ENCODE measurements around the gene DNAH6.
A peak's percentile ranks its signal among the peaks of the same experiment; 100 is the strongest.
"Not testable (repeated sequence)": the region's sequence is repeated elsewhere in the genome, so short reads cannot be mapped to it uniquely, and the experiment has no call there.

The DNAH6 gene, protein sequence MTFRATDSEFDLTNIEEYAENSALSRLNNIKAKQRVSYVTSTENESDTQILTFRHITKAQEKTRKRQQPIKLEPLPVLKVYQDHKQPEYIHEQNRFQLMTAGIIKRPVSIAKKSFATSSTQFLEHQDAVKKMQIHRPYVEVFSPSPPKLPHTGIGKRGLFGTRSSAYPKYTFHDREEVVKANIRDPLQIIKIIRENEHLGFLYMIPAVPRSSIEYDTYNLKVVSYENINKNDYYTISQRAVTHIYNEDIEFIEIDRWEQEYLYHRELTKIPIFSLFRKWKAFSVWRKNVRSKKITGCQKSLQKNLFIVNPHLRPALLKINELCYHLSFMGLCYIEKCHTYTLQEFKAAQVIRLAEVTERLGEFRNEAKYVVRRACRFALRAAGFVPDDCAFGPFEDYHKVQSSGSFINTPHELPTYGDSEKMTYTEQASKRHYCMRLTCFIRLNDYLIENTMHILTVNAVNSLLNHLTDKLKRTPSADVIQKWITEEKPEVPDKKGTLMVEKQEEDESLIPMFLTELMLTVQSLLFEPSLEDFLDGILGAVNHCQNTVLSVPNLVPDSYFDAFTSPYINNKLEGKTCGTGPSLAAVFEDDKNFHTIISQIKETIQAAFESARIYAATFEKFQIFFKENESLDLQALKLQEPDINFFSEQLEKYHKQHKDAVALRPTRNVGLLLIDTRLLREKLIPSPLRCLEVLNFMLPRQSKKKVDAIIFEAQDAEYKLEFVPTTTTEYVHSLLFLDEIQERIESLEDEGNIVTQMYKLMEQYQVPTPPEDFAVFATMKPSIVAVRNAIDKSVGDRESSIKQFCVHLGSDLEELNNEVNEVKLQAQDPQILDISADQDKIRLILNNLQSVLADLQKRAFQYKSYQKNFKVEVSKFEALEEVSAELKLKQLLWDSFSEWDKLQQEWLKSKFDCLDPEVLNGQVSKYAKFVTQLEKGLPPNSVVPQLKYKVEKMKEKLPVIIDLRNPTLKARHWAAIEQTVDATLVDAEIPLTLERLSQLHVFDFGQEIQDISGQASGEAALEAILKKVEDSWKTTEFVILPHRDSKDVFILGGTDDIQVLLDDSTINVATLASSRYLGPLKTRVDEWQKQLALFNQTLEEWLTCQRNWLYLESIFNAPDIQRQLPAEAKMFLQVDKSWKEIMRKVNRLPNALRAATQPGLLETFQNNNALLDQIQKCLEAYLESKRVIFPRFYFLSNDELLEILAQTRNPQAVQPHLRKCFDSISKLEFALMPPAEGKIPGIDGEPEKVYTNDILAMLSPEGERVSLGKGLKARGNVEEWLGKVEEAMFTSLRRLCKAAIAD (N-terminal part only)

DNA sequence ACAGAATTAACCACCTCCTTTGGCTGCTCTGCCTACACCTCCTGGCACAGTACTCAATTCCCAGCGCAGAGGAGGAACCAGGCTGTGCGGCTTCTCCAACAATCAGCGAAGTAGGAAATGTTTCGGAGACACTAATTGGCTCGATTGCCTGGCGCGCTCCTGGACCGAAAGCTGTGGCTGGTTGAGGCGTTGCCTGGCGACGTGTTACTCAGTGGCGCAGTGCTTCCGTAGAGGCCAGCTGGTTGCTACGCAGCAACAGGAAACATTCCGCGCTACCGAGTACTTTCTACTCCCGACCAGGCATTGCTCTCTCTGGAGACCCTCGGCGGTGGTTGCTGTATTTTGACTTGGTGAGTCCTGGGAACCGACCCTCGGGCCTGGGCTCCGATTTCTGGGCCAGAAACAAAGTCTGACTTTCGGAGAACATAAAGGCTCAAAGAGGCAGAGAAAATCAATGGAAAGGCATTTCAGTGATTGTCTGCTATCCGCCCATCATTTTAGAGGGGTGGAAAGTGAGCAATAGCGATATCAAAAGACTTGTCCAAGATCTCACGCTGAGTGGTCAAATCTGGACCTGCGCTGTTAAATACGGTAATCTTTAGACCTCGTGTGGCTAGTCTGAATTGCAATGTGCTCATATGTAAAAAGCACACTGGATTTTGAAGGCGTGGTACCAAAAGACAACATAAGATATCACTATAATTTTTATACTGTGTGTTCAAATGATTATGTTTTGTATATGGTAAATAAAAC is at the start of gene DNAH6:
Gene DNAH6 (plus strand): TSS at position 265 of the 753 bp plus-strand sequence. CDS start 1,329 bp downstream, outside the sequence.
- H3K4me3 ChIP-seq (ENCODE audit: low read depth, low read length) = peak within 1 kb of the TSS; percentile 52
- DNase-seq (ENCODE audit: low read depth) = peak; percentile 96
- TF ChIP-seq, protein P1, sequence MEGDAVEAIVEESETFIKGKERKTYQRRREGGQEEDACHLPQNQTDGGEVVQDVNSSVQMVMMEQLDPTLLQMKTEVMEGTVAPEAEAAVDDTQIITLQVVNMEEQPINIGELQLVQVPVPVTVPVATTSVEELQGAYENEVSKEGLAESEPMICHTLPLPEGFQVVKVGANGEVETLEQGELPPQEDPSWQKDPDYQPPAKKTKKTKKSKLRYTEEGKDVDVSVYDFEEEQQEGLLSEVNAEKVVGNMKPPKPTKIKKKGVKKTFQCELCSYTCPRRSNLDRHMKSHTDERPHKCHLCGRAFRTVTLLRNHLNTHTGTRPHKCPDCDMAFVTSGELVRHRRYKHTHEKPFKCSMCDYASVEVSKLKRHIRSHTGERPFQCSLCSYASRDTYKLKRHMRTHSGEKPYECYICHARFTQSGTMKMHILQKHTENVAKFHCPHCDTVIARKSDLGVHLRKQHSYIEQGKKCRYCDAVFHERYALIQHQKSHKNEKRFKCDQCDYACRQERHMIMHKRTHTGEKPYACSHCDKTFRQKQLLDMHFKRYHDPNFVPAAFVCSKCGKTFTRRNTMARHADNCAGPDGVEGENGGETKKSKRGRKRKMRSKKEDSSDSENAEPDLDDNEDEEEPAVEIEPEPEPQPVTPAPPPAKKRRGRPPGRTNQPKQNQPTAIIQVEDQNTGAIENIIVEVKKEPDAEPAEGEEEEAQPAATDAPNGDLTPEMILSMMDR (conservative IDR thresholded peaks at IDR 0.05; ENCODE audit: low read depth, low read length) = no peak

DNA sequence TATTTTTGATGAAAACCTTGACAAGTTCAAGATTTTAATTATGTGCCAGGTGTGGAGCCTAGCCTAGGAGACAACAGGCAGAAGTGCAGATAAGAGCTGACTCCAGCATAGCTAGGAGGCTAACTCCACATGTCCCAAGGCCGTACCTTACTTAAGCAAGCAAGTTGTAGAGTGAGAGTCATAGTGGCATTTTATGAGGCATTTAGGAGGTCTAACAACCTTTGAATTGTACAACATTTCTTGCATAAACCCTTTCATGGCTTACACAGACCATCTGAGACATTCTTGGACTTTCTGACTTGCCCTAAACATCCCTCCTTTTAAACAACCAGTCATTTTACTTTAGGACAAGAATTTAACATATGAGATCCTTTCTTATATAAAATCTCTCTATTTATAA is 48.9 kb upstream of the DNAH6 start:
- TF ChIP-seq, protein P1 (conservative IDR thresholded peaks at IDR 0.05; ENCODE audit: low read depth, low read length) = no peak
- DNase-seq (ENCODE audit: low read depth) = no peak

DNA sequence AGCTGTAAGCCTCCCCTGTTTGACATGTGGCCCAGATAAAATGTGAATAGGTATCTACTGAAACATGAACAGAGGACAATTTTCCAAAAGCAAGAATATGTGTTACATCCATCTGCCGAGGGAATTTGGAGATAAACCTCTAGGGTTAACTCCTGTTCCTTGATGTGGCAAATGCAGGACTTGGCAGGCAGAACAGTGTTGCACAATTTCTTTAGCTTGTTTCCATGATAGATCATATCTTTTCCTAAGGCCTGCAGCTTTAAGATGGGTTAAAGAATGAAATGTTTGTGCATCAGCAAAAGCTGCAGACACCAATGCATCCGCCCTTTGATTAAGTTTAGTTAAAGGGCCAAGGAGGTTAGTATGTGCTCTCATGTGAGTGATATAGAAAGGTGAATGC is 43.9 kb upstream of the DNAH6 start:
- not testable (repeated sequence) for H3K4me3 ChIP-seq (ENCODE audit: low read depth, low read length)
- peak; percentile 59 for DNase-seq (ENCODE audit: low read depth)

More for the DNA sequence above, 48.9 kb upstream of the DNAH6 start:
- H3K4me3 ChIP-seq (ENCODE audit: low read depth, low read length) = no peak overlapping the region

DNA sequence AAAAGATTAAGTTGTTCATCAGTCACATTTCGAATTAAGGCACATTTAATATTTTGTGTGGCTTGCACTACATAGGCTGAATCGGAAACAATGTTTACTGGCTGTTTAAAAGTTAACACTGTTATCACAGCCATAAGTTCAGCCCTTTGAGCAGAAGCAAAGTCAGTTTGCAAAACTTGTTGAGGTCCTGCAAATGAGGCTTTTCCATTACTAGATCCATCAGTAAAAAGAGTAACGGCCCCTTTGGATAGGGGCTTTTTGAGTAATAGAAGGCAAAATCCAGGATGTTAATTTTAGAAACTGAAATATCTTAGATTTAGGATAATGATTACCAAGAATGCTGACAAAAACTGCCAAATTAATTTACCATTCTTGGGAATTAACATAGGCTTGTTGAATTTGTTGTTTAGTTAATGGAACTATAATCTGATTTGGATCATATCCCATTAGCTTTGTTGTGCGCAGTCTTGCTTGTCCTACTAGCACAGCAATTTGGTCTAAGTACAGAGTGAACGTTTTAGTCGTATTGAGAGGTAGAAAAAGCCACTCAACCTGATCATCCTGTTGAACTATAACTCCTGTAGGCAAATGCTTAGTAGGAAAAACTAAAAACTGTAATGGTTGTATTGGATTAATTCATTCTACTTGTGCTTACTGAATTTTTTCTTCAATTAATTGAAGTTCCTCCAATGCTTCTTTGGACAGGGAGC is 43.3 kb upstream of the DNAH6 start:
- DNase-seq (ENCODE audit: low read depth) = no peak
- no peak overlapping the region for H3K4me3 ChIP-seq (ENCODE audit: low read depth, low read length)
- TF ChIP-seq, protein P1 (conservative IDR thresholded peaks at IDR 0.05; ENCODE audit: low read depth, low read length) = no peak

DNA sequence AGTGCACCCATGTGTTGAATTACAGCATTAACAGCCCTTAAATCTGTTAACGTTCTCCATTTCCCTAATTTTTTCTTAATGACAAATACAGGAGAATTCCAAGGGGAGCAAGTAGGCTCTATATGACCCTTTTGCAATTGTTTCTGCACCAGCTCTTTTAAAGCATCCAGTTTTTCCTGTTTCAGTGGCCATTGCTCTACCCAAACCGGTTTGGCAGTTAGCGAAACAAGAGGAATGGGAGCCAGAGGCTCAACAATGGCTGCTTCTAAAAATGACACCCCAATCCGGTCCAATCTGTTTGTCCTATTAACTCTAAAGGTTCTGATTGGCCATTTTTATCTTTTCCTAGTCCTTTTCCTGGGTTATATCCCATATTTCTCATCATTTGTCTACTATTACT is 42.1 kb upstream of the DNAH6 start:
- no peak overlapping the region for H3K4me3 ChIP-seq (ENCODE audit: low read depth, low read length)
- TF ChIP-seq, protein P1 (conservative IDR thresholded peaks at IDR 0.05; ENCODE audit: low read depth, low read length) = no peak
- no peak for DNase-seq (ENCODE audit: low read depth)

DNA sequence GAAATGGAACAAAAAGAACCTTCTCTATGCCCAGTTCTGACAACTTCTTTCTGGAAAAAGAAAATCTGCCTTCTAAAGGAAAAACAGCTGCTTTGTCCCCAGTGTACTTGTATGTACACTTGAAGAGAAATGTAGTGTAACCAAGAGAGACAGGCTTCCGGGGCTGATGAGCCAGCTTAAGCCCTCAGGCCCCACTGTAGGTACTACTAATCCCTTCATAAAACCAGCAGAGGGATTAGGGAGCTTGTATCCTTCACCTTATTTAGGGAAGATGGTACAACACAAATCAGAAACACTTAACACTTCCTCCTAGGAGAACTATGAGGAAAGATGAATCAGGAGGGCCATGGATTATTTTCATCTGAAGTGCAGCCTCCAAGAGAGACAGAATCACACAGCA is 38.4 kb upstream of the DNAH6 start:
- no peak overlapping the region for H3K4me3 ChIP-seq (ENCODE audit: low read depth, low read length)
- DNase-seq (ENCODE audit: low read depth) = no peak
- TF ChIP-seq, protein P1 (conservative IDR thresholded peaks at IDR 0.05; ENCODE audit: low read depth, low read length) = no peak
